ENCODE measurements around the gene RIMBP2.

Gene RIMBP2

DNA sequence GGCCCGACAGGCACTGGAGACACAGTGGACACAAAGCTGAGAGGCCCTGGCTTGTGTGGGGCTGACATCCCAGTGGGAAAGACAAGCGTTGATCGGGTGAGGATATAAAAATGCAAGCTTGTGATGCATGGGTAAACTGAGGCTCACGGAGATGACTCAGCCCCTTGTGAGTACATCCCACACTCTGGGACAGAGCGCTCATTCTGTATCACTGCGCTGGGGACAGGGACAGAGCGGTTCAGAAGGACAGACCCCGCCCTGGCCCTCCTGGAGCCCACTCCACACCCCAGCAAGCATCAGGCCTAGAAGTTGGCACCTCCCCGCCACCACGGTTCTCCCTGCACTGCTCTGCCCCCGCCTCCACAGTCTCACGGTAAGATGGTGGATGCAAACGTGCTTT lies 222.1 kb downstream of the RIMBP2 start:
- DNase-seq (ENCODE audit: insufficient read length, low spot score) (no peak), FAIRE-seq (no peak)

DNA sequence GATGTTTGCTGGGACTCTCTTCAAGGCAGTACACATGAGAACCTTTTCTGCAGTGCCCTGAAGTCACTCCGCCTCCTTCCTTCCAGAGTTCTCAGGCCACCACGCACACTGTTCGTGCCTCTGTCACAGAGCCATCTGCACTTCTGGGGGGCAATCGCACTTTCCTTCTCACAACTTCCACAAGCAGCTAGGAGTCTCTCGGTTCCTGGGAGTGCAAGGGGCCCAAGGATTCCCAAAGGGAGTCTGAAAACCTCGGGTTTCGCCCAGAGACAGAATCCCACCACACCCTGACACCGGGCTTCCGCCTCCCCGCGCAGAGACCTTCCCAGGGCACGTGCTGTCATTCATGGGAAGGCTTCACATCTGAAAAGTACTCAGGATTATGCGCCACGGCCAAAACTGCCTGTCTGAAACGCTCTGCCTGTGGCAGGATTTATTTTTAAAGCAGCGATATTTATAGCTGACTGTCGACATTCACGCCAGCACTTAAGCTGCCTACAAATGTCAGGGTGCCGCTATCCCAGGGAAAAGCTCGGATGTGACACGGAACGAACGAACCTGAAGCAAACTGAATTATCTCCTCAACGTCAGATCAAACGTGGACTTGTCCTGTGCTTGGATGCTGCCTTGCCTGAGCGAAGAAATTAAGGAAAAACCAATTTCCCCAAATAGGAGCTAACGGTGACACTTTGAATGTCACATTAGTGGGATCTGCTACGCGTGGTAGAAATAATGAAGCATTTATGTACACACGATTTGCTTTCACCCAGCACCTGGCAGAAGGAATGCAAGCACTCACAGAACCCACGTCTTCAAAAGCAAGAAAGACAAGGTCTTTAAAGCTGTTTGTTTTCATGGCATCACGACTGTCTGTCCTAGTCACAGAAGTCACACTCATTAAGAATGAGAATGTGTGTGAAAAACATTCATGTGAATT lies 224.4 kb downstream of the RIMBP2 start:
- FAIRE-seq (no peak), DNase-seq (ENCODE audit: insufficient read length, low spot score) (no peak)

DNA sequence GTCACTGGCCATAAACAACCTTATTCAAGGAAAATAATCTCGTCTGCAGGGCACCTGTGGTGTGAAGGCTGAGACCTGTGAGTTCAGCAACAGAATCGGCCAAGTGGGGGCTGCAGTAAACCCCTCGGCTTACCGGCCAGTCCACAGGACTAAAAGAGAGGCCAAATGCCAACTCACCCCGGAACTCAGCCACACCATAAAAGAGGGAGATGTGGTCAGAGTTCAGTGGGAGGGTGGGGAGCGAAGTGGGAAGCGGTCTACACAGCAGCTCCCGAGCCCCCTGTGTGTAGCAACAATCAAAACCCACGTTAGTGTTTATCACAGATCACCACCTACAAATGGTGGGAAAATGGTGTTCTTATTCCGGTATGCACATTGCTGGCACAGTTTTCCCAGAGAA lies 225.4 kb downstream of the RIMBP2 start:
- FAIRE-seq (no peak), DNase-seq (ENCODE audit: insufficient read length, low spot score) (no peak)

DNA sequence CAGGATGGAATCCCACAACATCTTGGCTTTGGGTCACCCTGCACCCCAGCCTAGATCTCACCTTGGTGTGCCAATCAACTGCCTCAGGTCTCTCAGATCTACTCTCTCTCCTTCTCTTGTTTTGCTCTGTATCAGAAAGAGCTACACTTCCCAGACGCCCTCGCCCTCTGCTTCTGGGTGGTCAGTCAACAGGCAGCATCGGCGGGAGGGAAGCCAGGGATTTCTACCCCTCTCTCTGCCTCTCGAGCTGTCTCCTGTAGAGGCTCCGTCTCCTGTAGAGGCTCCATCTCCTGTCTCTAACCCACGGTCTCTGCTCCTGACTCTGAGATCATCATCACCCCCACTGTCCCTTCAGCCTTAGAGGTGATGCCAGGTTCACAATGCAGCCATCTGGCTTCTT lies 226.8 kb downstream of the RIMBP2 start:
- DNase-seq (ENCODE audit: insufficient read length, low spot score) (no peak), FAIRE-seq (no peak)

DNA sequence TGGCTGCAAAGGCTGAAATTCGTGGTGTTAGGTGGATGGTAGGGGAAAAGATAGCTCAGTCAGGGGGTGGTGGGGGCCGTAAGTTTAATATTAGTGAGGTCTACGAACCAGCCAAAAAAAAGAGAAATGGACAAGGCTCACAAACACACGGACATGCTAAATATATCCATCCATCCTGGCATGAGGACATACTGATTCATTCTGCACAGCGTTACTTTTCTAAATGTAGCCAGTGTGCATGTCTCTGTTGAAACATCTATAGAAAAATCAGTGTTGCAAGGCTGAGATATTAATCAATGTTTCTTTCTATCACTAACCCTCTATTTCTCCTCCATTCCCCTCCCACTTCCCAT lies 227.8 kb downstream of the RIMBP2 start:
- no peak for FAIRE-seq
- DNase-seq (ENCODE audit: insufficient read length, low spot score): no peak

- FAIRE-seq: no peak
- no peak for DNase-seq (ENCODE audit: insufficient read length, low spot score)
Observed at GRCh38 chr12:130487636-130488357, 228.3 kb downstream of the RIMBP2 start.

GRCh38 chr12:130486891-130487416 lies 229.1 kb downstream of the RIMBP2 start:
- no peak for DNase-seq (ENCODE audit: insufficient read length, low spot score)
- no peak for FAIRE-seq

DNA sequence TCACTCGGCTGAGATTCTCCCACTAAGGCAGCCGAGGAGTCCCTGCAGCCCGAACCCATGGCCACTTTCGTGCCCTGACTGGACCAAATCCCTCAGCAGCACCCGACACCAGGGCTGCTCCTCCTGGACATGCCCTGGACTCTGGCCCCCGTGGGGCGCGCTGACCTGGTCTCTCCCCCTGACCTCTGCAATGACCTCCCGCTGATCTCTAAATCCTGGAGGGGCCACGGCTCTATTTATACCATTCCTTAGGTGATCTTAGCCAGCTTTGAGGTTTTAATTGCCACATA lies 230.0 kb downstream of the RIMBP2 start:
- no peak for FAIRE-seq
- no peak for DNase-seq (ENCODE audit: insufficient read length, low spot score)

DNA sequence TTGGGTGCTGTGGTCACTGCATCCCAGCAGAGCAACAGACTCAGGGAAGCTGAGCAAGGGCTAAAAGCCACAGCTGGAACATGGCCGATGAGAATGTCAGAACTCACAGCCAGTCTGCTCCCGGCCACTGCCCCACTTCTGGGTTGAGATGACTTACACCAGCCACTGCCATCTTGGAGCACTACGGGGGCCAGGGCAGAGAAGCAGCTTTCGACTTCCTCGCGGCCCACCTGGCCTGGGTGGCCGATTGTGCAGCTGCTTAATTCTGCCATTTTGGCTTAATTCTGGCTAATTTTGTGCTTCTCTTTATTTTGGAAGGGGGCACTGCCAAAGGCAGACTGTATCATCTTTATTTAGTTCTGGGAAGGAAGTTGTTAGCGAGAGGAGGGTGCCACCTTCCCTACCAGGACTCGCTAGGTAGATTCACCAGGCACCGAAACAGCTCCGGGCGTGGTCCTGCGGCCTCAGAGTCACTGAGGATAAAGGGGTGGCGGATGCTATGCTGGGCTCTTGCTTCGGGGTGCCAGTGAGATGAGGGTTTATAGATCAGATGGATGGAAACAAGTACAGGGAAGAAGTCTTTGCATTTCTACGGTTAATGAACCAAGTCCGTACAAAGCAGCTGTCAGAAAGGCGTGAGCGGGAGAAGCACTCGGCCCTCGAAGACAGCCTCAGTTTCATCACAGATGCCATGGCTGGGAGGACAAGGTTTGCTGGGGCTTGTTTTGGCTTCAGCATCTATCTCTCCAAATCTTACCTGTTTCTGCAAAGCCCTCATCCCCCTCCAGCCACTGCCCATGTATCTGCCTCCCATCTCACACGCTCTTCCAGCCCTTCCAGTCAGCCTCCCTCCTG lies 230.6 kb downstream of the RIMBP2 start:
- FAIRE-seq: no peak
- DNase-seq (ENCODE audit: insufficient read length, low spot score): no peak

DNA sequence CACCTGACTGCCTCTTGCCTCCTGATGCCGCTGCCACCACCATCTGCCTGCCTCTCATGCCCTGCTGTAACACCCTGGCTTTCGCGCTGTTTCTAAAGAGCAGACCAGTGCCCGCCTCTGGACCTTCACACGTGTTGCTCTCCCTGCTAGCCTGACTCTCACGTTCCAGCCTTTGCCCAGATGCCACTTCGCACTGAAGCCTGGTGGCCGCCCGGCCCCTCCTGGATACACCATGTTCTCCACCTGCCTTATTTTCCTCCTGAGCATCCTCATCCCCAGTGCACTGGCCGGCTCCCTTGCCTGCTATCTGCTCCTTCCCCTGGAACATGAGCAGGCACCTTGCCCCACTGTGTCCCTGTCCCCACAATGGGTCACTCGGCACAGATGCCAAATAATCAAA lies 231.9 kb downstream of the RIMBP2 start:
- no peak for FAIRE-seq
- DNase-seq (ENCODE audit: insufficient read length, low spot score): no peak

GRCh38 chr12:130483616-130484180 lies 232.4 kb downstream of the RIMBP2 start:
- FAIRE-seq (no peak), DNase-seq (ENCODE audit: insufficient read length, low spot score) (no peak)

- no peak for DNase-seq (ENCODE audit: insufficient read length, low spot score)
Observed at GRCh38 chr12:130482448-130482847, 233.7 kb downstream of the RIMBP2 start.

GRCh38 chr12:130481392-130481879 lies 234.7 kb downstream of the RIMBP2 start:
- no peak for DNase-seq (ENCODE audit: insufficient read length, low spot score)
- FAIRE-seq: no peak

More at GRCh38 chr12:130482448-130482847, 233.7 kb downstream of the RIMBP2 start:
- FAIRE-seq: no peak

GRCh38 chr12:130480887-130481286 lies 235.2 kb downstream of the RIMBP2 start:
- FAIRE-seq (no peak), DNase-seq (ENCODE audit: insufficient read length, low spot score) (no peak)

DNA sequence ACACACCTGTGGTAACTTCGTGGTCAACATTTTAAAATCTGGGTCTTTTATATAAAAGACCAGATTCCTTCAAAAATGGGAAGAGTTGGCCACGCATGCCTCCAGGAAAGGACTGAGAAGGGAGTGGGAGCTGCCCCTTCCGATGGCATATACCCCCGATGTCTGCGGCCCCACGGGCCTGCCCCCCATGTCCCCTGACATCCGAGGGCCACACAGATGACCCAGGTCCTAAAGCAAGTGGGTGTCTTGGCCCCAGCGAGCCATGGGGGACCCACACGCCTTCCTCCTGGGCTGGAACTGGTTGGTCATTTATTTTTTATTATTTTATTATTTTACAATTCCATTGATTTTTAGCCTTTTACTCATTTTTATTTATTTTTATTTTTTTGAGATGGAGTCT lies 235.9 kb downstream of the RIMBP2 start:
- DNase-seq (ENCODE audit: insufficient read length, low spot score): no peak
- no peak for FAIRE-seq

DNA sequence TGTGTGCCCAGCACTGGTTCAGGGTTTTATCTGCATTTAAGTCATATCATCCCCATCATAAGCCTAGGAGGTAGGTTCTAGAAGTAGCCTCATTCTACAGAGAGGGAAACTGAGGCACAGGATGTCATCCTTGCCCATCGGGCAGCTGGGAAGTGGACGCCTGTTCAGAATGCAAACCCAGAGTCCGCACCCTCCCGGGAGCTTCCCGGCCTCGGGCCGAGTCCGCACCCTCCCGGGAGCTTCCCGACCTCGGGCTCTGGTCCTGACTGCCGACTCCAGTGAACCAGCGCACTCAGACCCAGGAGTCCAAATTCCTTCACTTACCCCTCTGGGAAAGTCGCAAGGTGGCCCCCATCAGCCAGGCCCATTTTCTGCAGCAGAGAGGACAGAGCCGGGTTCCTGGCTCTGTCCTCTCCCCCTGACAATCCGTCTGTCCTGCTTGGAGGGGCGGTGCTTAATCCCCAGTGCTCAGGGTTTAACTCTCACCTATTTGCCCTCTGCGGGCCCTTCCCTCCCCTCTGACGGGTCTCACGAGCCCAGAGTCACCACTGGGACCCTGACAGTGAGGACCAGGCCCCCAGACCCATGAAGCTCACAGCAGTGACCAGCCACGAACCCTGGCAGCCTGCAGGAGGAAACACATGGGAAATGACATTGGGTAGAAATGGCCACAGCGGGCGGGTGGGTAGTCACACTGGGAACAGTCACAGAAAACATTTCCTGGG lies 236.5 kb downstream of the RIMBP2 start:
- DNase-seq (ENCODE audit: insufficient read length, low spot score) (no peak), FAIRE-seq (no peak)

- DNase-seq (ENCODE audit: insufficient read length, low spot score) (no peak), FAIRE-seq (no peak)
Observed at GRCh38 chr12:130478786-130479185, 237.3 kb downstream of the RIMBP2 start.

DNA sequence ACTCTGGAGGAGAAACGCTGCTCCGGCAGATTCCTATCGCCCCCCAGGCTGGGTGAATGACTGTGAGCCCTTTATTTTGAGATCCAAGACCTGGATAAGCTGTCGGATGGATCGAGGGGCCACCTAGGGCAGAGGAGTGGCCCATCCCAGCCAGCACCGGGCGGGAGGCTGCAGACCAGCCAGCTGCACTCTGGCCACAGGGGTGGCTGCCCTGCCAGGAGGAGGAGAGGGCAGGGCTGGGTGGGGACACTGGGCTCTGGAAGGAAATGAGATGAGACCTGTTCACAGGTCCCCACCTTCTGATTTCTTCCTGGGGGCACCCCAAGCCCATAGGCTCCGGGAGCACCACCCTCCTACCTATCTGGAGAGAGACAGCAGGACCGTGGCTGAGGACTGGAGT lies 238.4 kb downstream of the RIMBP2 start:
- FAIRE-seq: no peak

GRCh38 chr12:130477266-130477665 lies 238.8 kb downstream of the RIMBP2 start:
- DNase-seq (ENCODE audit: insufficient read length, low spot score) (no peak), FAIRE-seq (no peak)

More for the DNA sequence above, 238.4 kb downstream of the RIMBP2 start:
- DNase-seq (ENCODE audit: insufficient read length, low spot score): no peak
